GM12875 (cell line): ENCODE data around the gene ZFAND2A.

Source experiments
- H3K4me3 ChIP-seq: one replicate; pipeline ENCODE4 v1.5.1; 2011; ENCODE audit warnings: low read depth, low read length, control low read depth
- TF ChIP-seq, protein P1 (sequence below): IDR thresholded peaks from 2 replicates; pipeline ENCODE4 v1.5.1; 2011; ENCODE audit warnings: low read depth, mild to moderate bottlenecking, control low read depth, inconsistent platforms, low read length, moderate library complexity, borderline replicate concordance; ENCODE audit not compliant: insufficient read depth

ZFAND2A gene

GRCh38 chr7:1124164-1124563, 35.8 kb downstream of the ZFAND2A start:
- H3K4me3 ChIP-seq = no peak overlapping the region
- TF ChIP-seq, protein P1, sequence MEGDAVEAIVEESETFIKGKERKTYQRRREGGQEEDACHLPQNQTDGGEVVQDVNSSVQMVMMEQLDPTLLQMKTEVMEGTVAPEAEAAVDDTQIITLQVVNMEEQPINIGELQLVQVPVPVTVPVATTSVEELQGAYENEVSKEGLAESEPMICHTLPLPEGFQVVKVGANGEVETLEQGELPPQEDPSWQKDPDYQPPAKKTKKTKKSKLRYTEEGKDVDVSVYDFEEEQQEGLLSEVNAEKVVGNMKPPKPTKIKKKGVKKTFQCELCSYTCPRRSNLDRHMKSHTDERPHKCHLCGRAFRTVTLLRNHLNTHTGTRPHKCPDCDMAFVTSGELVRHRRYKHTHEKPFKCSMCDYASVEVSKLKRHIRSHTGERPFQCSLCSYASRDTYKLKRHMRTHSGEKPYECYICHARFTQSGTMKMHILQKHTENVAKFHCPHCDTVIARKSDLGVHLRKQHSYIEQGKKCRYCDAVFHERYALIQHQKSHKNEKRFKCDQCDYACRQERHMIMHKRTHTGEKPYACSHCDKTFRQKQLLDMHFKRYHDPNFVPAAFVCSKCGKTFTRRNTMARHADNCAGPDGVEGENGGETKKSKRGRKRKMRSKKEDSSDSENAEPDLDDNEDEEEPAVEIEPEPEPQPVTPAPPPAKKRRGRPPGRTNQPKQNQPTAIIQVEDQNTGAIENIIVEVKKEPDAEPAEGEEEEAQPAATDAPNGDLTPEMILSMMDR = no peak

DNA sequence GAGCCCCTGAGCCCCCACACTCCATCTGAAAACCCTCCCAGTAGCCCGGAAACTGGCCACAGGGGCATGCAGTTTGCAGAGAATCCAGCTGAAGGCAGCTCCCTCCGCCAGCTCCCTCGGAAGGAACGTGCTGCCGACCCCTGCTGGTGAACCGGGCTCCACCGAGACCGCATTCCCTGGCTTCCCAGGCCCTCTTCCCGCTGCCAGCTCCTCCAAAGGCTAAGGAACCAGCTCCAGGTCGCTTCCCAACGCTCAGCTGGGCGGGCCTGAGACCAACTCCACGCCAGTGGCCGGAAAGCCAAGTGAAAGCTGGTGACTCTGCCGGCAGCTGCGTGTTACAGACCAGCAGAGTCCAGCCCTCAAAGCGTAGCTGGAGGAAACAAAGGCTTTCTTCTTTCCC, 36.3 kb downstream of the ZFAND2A start:
- no peak overlapping the region for H3K4me3 ChIP-seq
- TF ChIP-seq, protein P1 = no peak

DNA sequence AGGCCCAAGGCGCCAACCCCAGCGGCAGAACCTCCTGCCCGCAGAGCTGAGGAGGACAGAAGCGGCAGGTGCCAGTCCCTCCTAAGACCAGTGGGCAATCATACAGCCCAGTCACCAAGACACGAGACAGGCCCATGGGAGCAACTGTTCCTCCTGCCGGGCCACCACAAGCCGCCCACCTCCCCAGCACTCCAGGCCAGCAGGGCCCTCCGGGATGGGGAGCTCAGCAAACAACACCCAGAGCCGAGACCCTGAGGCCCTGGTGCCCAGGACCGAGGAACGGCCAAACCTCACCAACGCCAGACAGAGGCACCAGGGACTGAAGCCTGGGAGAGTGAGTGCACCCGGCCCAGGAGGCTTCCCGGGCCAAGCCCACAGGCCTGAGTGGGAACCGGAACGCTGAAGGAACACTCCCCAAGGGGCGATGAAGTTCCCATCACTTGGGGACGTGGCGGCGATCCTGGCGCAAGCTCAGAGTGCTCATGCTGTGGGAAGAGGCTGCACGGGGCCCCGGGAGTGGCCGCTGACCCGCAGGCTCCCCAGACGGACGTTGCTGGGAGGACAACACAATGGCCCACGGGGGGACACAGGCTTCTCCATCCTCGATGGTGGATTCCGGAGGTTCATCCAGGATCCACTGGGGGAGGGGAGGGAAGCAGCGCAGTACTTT, 37.0 kb downstream of the ZFAND2A start:
- TF ChIP-seq, protein P1 = no peak
- H3K4me3 ChIP-seq = no peak overlapping the region

DNA sequence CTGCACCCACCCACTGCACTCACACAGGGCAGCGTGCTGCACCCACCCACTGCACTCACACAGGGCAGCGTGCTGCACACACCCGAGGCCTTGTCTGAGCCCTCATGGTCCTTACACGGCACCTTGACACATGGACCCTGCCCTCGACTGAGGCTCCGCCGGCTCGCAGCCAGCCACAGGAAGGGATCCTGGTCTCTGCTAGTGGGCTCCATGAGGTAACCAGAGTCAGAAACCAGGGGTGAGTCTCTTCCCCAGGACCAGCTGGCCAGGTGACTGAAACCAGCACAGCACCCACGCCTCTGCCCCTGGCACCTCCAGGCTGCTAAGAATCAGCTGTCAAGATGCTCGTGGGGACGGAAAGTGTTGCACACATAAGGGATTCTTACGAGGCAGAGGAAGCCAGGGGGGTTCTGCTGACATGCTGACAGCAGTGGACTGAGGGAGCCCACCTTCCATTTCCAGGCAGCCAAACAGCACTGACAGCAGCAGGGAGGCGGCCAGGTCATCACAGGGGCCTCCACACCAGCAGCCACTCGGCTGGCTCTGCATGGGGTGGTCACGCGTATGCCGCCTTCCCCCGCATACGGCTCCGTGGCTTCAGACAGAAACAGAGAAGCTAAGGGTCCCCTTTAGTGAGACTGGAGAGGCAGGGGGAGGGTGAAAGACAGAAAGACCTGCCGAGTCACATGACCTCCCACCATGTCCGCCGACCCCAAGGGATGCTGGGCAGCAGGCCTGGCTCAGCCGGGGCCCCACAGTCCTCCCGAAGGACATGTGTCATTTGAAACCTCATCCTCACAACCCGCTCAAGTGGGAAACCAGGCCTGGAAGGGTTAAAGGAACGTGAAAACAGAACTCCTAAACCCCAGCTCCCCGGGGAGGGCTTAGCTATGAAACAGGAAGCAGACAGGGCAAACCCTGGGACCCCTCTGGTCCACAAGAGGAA, 37.8 kb downstream of the ZFAND2A start:
- TF ChIP-seq, protein P1 = no peak

GRCh38 chr7:1121476-1121875, 38.5 kb downstream of the ZFAND2A start:
- TF ChIP-seq, protein P1 = no peak
- no peak overlapping the region for H3K4me3 ChIP-seq

More for the DNA sequence above, 37.8 kb downstream of the ZFAND2A start:
- H3K4me3 ChIP-seq = no peak overlapping the region

- H3K4me3 ChIP-seq = no peak overlapping the region
- TF ChIP-seq, protein P1 = no peak
These were observed 39.2 kb downstream of the ZFAND2A start for GRCh38 chr7:1120791-1121190.
